ENCODE measurements around the gene FGF2. TPM values are rescaled to one million over a fixed set of nuclear protein-coding genes. Genes with fewer than 3 reads are reported as not detected.

FGF2 gene
- polyA plus RNA-seq, 1 of the 3 experiments (the other 2 are of a cell fraction), result 11.1 TPM

DNA sequence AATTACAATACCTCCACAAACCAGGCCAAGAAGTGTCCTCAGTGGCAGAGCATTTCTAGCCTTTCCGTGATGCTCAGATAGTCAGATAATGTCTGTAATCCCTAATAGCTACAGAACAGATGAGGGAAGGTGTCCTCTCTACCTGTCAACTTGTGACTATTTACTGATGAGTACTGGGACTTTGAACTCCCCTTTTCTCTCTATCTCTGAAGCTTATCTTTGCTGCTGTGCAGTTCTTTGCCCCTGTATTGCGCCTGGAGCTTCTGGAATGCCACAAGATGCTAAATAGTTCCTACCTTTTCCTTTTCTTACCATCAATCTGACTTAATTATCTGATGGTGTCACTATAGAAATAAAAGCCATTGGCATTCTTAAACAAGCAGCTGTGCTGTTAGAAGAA, 30.5 kb downstream of the FGF2 start:
- peaks cover 4 to 10% of the 10 kb centered on the region in 2 experiments; a peak in 3 of 4 replicates for H3K4me1 ChIP-seq (ENCODE audit: control insufficient read depth in 1 of 2, insufficient read depth in 2 of 2, low read depth in 1 of 2, low read length in 1 of 2)
- no peak overlapping the region; the same call in 1 of the 2 replicates for H3K4me2 ChIP-seq
- peaks cover 22% of the 10 kb centered on the region for H3F3A ChIP-seq (replicated peaks; ENCODE audit: insufficient read depth)
- no peak overlapping the region for H3K9ac ChIP-seq
- peak overlapping the region in 1 of 2 experiments; percentile 9; a peak in 1 of 4 replicates for H3K27ac ChIP-seq (ENCODE audit: low read depth in 2 of 2, low read length in 1 of 2)
- H3K9me3 ChIP-seq, result no peaks in the 10 kb centered on the region
- H2AFZ ChIP-seq (ENCODE audit: low read depth), result no peak overlapping the region
- no peaks in the 10 kb centered on the region for H3K9me2 ChIP-seq
- CTCF ChIA-PET, result interaction anchor here (1.2 to 1.4 kb wide), 2 partner anchors 57 to 99 kb away, joined by 3 read pairs; no protein-coding TSS in a partner anchor
- TF ChIP-seq TAF1 (IDR thresholded peaks at IDR 0.05; ENCODE audit: borderline replicate concordance, low read depth, low read length), result no peak
- no peak for TF ChIP-seq GATA2 (CRISPR knock-in tag; IDR thresholded peaks at IDR 0.05)
- TF ChIP-seq, protein P1, sequence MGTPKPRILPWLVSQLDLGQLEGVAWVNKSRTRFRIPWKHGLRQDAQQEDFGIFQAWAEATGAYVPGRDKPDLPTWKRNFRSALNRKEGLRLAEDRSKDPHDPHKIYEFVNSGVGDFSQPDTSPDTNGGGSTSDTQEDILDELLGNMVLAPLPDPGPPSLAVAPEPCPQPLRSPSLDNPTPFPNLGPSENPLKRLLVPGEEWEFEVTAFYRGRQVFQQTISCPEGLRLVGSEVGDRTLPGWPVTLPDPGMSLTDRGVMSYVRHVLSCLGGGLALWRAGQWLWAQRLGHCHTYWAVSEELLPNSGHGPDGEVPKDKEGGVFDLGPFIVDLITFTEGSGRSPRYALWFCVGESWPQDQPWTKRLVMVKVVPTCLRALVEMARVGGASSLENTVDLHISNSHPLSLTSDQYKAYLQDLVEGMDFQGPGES (IDR thresholded peaks at IDR 0.05; ENCODE audit: low read depth, low read length), result no peak
- TF ChIP-seq POLR2AphosphoS5 (IDR thresholded peaks at IDR 0.05; ENCODE audit: low read depth, low read length), result no peak
- no peak for TF ChIP-seq JUND (IDR thresholded peaks at IDR 0.05)
- TF ChIP-seq, protein P2, sequence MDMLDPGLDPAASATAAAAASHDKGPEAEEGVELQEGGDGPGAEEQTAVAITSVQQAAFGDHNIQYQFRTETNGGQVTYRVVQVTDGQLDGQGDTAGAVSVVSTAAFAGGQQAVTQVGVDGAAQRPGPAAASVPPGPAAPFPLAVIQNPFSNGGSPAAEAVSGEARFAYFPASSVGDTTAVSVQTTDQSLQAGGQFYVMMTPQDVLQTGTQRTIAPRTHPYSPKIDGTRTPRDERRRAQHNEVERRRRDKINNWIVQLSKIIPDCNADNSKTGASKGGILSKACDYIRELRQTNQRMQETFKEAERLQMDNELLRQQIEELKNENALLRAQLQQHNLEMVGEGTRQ (IDR thresholded peaks at IDR 0.05; ENCODE audit: borderline replicate concordance, low read depth, low read length), result no peak
- TF ChIP-seq NRF1 (IDR thresholded peaks at IDR 0.05; ENCODE audit: low read depth, low read length), result no peak
- no peak for TF ChIP-seq YY1 (IDR thresholded peaks at IDR 0.05; ENCODE audit: low read depth)
- POLR2A ChIA-PET, result no interaction called here
- H3K79me2 ChIP-seq (ENCODE audit: insufficient read depth), result peaks cover 100% of the 10 kb centered on the region
- no peaks in the 10 kb centered on the region for H3K27me3 ChIP-seq (ENCODE audit: insufficient read depth)
- peaks cover 7 to 21% of the 10 kb centered on the region in 2 experiments for H3K36me3 ChIP-seq (replicated peaks in 1 of 2; ENCODE audit: control insufficient read depth in 1 of 2, insufficient read depth in 2 of 2, low read length in 1 of 2)
- no peak for DNase-seq
- H4K20me1 ChIP-seq (ENCODE audit: insufficient read depth), result peaks cover 70% of the 10 kb centered on the region
- no peak overlapping the region for H3K4me3 ChIP-seq (ENCODE audit: low read depth in 2 of 2, low read length in 1 of 2)
- 100% methylated on average over 2 of the region's 2 CpGs for WGBS (ENCODE audit: low lambda C conversion rate)

DNA sequence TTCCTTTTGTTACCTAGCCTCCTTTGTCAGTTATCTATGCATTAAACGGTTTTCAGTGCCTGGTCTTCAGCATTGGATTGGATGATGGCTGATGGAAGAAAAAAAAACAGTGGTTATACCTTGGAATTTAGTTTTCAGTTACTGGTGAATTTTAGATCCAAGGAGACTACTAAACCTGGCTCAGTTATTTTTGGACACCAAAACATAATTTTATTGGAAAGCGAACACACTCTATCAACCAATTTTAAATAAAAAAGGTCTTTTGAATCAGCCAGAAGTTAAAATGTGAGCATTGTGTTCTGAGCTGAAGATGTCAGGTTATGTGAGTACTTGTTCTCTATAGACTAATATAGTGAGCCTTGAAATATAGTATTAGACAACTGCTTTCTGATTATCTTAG, 32.1 kb downstream of the FGF2 start:
- H3K36me3 ChIP-seq (replicated peaks in 1 of 2; ENCODE audit: control insufficient read depth in 1 of 2, insufficient read depth in 2 of 2, low read length in 1 of 2), result peaks cover 7 to 12% of the 10 kb centered on the region in 2 experiments
- no peak overlapping the region for H3K4me3 ChIP-seq (ENCODE audit: low read depth in 2 of 2, low read length in 1 of 2)
- ChIA-PET CTCF (no interaction called here), POLR2A (no interaction called here)
- peaks cover 69% of the 10 kb centered on the region for H4K20me1 ChIP-seq (ENCODE audit: insufficient read depth)
- H3K79me2 ChIP-seq (ENCODE audit: insufficient read depth), result peaks cover 100% of the 10 kb centered on the region
- peaks cover 18% of the 10 kb centered on the region for H3F3A ChIP-seq (replicated peaks; ENCODE audit: insufficient read depth)
- no peak overlapping the region for H3K27ac ChIP-seq (ENCODE audit: low read depth in 2 of 2, low read length in 1 of 2)
- no peak overlapping the region for H2AFZ ChIP-seq (ENCODE audit: low read depth)
- no peaks in the 10 kb centered on the region for H3K9me2 ChIP-seq
- no peak overlapping the region for H3K4me2 ChIP-seq
- no peak overlapping the region for H3K9ac ChIP-seq
- H3K27me3 ChIP-seq (ENCODE audit: insufficient read depth), result no peaks in the 10 kb centered on the region
- no peak for DNase-seq
- H3K4me1 ChIP-seq (ENCODE audit: control insufficient read depth in 1 of 2, insufficient read depth in 2 of 2, low read depth in 1 of 2, low read length in 1 of 2), result peaks cover 4 to 16% of the 10 kb centered on the region in 2 experiments; a peak in 3 of 4 replicates
- WGBS (ENCODE audit: low lambda C conversion rate), result 85% methylated on average over 2 of the region's 2 CpGs
- no peaks in the 10 kb centered on the region for H3K9me3 ChIP-seq
- TF ChIP-seq GATA2 (CRISPR knock-in tag; IDR thresholded peaks at IDR 0.05) (no peak), RFX5 (IDR thresholded peaks at IDR 0.05; ENCODE audit: low read length) (no peak), RAD21 (IDR thresholded peaks at IDR 0.05; ENCODE audit: low read length) (no peak), YY1 (IDR thresholded peaks at IDR 0.05; ENCODE audit: low read depth) (no peak), FOXJ3 (CRISPR knock-in tag; IDR thresholded peaks at IDR 0.05) (no peak), NFIC (IDR thresholded peaks at IDR 0.05; ENCODE audit: borderline replicate concordance) (no peak), NRF1 (IDR thresholded peaks at IDR 0.05; ENCODE audit: low read depth, low read length) (no peak), CHD2 (IDR thresholded peaks at IDR 0.05; ENCODE audit: low read length, partially characterized antibody) (no peak), MXI1 (IDR thresholded peaks at IDR 0.05; ENCODE audit: low read depth, low read length) (no peak), SMC3 (IDR thresholded peaks at IDR 0.05; ENCODE audit: low read depth, low read length) (no peak), MEF2A (IDR thresholded peaks at IDR 0.05; ENCODE audit: borderline replicate concordance, low read depth) (no peak), GABPA (IDR thresholded peaks at IDR 0.05; ENCODE audit: low read depth) (no peak), TCF12 (IDR thresholded peaks at IDR 0.05) (no peak), EP300 (IDR thresholded peaks at IDR 0.05; ENCODE audit: borderline replicate concordance in 1 of 2, low read depth in 1 of 2, low read length in 1 of 2) (no peak), ELF1 (IDR thresholded peaks at IDR 0.05) (no peak)
- TF ChIP-seq, protein P3, sequence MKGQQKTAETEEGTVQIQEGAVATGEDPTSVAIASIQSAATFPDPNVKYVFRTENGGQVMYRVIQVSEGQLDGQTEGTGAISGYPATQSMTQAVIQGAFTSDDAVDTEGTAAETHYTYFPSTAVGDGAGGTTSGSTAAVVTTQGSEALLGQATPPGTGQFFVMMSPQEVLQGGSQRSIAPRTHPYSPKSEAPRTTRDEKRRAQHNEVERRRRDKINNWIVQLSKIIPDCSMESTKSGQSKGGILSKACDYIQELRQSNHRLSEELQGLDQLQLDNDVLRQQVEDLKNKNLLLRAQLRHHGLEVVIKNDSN (IDR thresholded peaks at IDR 0.05; ENCODE audit: borderline replicate concordance, low read depth), result no peak
- TF ChIP-seq, protein P2 (IDR thresholded peaks at IDR 0.05; ENCODE audit: borderline replicate concordance, low read depth, low read length), result no peak
- TF ChIP-seq, protein P1 (IDR thresholded peaks at IDR 0.05; ENCODE audit: low read depth, low read length), result no peak
- TF ChIP-seq, protein P4, sequence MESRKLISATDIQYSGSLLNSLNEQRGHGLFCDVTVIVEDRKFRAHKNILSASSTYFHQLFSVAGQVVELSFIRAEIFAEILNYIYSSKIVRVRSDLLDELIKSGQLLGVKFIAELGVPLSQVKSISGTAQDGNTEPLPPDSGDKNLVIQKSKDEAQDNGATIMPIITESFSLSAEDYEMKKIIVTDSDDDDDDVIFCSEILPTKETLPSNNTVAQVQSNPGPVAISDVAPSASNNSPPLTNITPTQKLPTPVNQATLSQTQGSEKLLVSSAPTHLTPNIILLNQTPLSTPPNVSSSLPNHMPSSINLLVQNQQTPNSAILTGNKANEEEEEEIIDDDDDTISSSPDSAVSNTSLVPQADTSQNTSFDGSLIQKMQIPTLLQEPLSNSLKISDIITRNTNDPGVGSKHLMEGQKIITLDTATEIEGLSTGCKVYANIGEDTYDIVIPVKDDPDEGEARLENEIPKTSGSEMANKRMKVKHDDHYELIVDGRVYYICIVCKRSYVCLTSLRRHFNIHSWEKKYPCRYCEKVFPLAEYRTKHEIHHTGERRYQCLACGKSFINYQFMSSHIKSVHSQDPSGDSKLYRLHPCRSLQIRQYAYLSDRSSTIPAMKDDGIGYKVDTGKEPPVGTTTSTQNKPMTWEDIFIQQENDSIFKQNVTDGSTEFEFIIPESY (IDR thresholded peaks at IDR 0.05; ENCODE audit: borderline replicate concordance, low read depth), result no peak

Data from SK-N-SH (cell line).